ENCODE results near the gene HNRNPDL.
"Not testable (repeated sequence)": the region's sequence is repeated elsewhere in the genome, so short reads cannot be mapped to it uniquely, and the experiment has no call there.

Gene HNRNPDL

DNA sequence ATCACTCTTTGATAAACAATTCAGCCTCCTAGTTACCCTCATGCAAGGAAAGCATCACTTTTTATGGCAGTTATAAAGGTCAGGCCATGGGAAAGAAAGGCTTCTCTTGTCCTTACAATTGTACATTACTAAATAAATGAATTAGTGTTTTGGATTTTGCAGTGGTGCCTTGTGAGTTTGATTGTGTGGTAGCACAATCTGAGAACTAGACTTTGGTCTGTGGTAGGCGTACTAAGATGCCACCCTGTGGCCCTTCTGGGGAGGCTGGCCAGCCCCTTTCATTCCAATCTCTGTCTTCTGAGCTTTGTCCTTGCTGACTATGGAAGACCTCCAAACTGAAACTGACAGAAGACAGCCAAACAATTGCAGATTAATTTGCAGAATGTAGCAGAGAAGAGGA lies 41.9 kb downstream of the HNRNPDL start:
- peak in 2 of 51 donors; percentile 5 to 7 for DNase-seq

DNA sequence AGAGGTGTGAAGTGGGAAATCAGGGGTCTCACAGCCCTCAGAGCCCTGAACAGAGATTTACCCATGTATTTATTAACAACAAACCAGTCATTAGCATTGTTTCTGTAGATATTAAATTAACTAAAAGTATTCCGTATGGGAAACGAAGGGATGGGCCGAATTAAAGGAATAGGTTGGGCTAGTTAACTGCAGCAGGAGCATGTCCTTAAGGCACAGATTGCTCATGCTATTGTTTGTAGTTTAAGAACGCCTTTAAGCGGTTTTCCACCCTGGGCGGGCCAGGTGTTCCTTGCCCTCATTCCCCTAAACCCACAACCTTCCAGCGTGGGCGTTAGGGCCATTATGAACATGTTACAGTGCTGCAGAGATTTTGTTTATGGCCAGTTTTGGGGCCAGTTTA lies 44.0 kb downstream of the HNRNPDL start:
- not testable (repeated sequence) for DNase-seq

DNA sequence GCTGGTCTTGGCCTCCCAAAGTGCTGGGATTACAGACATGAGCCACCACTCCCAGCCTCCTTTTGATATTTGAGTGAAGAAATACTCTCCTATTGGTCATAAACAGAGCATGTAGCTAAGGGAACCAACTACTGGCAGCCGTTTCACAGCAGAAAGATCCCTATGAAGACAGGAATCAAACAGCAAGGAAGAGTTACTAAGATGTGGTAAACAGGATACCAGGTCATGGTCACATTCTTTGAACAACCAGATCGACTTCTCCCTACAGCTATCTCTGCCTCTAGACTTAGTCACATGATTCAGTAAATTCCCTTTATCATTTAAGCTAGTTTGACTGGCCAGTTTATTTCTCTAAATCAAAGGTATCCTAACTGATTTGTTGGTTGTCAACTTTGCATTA lies 47.5 kb downstream of the HNRNPDL start:
- no peak for DNase-seq

DNA sequence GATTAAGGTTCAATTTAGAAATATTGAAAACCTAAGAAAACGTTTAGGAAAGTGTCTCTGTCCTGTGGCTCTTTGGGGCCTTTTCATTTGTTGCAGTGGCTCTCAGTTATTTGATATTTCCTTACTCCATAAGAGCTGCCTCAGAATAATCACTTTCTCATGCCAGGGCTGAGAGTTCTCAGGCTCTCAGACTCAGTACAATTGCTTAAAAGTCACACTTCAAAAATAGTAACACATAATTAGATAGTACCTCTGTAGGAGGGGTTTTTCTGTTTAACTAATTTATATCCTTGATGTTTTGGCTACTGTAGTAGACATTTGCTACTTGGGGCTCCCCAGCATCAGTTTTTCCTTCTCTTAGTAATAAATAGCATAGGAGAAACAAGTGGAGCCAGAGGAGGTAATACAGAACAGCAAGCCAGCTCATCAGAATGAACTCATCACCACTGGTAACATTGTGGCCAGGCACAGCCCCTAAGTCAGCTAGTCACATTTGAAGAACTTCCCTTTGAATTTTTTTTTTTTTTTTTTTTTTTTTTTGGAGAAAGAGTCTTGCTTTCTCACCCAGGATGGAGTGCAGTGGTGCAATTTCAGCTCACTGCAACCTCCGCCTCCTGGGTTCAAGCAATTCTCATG lies 48.5 kb downstream of the HNRNPDL start:
- DNase-seq, result no peak

DNA sequence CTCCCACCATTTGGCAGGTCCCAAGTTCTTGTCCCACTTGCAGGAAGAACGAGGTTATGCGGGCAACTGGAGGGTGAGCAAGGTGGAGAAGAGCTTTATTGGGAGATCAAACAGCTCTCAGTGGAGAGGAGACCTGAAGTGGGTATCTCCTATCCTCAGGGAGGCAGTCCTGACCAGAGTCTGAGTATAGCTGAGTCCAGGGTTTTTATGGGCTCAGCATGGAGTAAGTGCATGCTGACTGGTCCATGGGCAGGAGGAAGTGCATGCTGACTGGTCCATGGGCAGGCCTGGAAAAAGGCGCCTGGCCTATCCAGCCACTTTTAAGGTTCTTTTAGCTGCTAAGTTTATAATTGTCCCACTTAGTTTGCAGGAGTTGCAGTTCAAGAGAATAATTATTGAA lies 49.0 kb downstream of the HNRNPDL start:
- DNase-seq, result no peak

DNA sequence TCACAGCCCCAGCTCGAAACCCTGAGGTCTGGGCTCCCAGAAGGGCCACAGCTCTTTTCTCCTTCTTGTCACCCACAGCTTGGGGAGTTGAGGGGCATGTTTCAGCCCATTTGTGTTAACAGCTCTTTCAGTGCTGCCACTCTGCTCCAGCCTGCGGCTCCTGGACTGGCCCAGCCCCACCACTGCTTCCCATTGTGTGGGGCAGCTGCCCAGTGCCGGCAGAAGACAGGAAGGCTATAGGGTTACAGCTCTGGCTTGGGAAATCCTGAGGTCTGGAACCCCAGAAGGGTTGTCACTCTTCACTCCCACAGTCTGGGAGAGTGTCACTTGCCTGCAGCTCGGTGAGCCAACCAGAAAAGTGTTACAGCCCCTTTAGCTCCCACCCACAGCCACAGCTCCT lies 49.4 kb downstream of the HNRNPDL start:
- DNase-seq, result no peak

DNA sequence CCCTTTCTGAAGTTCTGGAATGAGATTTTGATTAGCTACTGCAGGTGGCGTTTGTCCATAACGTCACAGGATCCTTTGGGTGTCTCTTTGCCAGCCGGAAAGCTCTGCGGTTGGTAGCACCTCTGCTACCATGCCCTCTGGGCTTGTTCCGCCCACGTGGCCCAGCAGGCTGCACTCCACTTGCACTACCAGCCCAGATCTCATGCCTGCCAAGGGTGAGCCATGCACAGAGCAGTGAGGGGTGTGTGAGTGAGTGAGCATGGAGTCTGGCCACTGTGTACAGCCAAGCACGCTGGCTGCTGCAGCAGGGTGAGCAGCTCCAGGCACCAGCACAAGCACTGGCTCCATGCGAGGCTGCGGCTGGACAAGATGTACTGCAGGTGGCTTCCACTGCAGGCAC lies 49.9 kb downstream of the HNRNPDL start:
- DNase-seq, result peak in 14 of 51 donors; percentile 2 to 55 (median 10)

DNA sequence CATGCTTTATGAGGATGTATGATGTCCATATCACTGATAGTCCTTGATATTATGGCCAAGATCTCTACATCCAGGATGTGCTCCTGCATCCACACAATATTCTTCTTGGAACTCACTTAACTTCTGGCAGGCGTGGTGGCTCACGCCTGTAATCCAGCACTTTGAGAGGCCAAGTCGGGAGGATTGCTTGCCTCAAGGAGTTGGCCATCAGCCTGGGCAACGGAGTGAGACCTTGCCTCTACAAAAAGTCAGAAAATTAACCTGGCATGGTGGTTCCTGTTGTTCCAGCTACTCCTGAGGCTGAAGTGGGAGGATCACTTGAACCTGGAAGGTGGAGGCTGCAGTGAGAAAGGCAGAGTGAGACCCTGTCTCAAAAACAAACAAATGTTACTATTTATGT lies 54.2 kb downstream of the HNRNPDL start:
- no peak for DNase-seq

DNA sequence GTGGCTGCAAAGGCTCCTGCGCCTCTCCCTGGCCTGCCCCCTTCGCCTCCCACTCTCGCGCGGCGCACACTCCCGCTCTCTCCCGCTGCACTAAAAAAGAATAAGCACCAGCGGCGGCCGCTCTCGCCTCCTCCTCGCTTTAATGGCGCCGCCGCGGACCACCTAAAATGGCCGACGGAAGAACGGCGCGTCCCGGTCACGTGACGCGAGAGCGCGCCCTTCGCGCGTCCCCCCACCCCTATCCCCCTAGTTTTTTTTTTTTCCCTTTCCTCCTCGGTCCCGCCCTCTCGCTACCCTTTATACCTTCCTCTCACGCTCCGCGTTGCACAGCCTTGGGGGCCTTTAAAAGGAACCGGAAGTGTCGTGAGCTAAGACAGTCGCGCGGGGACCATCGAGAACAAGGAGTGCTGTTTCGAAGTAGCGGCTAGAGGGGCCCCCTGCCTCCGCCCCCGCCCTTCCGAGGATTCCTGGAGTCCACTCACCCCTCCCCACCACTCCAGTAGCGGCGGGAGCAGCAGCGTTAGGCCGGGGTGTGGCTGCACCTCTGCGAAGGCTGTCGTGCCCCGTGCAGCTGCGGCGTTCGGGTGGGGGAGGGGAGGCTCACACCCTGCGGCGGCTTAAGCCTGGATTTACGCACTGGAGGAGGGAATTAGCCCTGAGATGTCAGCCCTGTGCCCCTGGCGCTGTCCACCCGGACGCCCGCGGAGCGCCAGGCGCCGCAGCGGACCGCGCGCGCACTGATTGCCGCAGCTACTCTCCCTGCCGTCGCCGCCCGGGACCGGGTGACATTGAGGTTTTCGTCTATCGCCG lies 56.2 kb downstream of the HNRNPDL start, which contains the start of gene HNRNPD:
Gene HNRNPD (minus strand): TSS at position 176 of the 810 bp plus-strand sequence. CDS start 313 bp downstream, outside the sequence.
- DNase-seq, result peak; percentile 74 to 98 (median 95)

DNA sequence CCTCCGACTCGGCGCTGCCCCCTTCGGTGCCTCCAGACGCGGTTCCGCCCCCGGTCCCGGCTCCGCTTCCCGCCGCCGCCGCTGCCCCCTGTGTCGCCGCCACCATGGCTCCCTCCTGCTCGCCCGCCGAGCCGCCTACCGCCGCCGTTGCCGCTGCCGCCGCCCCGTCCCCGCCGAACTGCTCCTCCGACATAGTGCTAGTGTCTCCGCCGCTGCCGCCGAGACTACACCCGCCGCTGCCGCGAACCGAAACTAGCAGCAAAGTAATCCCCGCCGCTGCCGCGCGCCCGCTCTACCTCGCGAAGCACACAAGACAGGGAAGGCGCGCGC lies 56.8 kb downstream of the HNRNPDL start:
- DNase-seq, result peak in 11 of 51 donors; percentile 33 to 75 (median 59)

Data from hypothalamus (tissue), 51 donors.